SU-DHL-6 (cell line): ENCODE results near the gene CYP4F12.

Source experiments
- EZH2phosphoT487 ChIP-seq: fragments of 200-600 bp; sonication (generic), shearing (Covaris generic); conservative IDR thresholded peaks from 2 replicates; pipeline ENCODE4 v1.6.1; 2018; ENCODE audit warnings: mild to moderate bottlenecking, antibody characterized with exemption, low read length, moderate library complexity, mixed read lengths
- TF ChIP-seq, protein P1 (sequence below): fragments of 200-600 bp; sonication (generic); IDR thresholded peaks from one replicate; pipeline ENCODE4 v1.5.1; 2017; ENCODE audit warnings: antibody characterized with exemption, mild to moderate bottlenecking, low read length, moderate library complexity; ENCODE audit not compliant: insufficient read depth, poor library complexity, severe bottlenecking

- TF ChIP-seq, protein P1, sequence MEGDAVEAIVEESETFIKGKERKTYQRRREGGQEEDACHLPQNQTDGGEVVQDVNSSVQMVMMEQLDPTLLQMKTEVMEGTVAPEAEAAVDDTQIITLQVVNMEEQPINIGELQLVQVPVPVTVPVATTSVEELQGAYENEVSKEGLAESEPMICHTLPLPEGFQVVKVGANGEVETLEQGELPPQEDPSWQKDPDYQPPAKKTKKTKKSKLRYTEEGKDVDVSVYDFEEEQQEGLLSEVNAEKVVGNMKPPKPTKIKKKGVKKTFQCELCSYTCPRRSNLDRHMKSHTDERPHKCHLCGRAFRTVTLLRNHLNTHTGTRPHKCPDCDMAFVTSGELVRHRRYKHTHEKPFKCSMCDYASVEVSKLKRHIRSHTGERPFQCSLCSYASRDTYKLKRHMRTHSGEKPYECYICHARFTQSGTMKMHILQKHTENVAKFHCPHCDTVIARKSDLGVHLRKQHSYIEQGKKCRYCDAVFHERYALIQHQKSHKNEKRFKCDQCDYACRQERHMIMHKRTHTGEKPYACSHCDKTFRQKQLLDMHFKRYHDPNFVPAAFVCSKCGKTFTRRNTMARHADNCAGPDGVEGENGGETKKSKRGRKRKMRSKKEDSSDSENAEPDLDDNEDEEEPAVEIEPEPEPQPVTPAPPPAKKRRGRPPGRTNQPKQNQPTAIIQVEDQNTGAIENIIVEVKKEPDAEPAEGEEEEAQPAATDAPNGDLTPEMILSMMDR: no peak
- TF ChIP-seq EZH2phosphoT487: no peak
Measured at GRCh38 chr19:15680478-15681322, 7.8 kb downstream of the CYP4F12 start.
